BJ (cell line): Measurements from ENCODE around the gene MEIS2. TPM values are rescaled to one million over a fixed set of nuclear protein-coding genes. Genes with fewer than 3 reads are reported as not detected.

Experiments used
- CTCF ChIA-PET: fragments of 350-600 bp; formaldehyde crosslinking; extraction: SDS; loops from one replicate; lab custom pipeline; 2021; ENCODE audit warnings: antibody characterized with exemption, inconsistent platforms; lab: Yijun Ruan, JAX
- POLR2A ChIA-PET: fragments of 300-600 bp; sonication (Branson Sonifier 250); formaldehyde crosslinking; extraction: SDS; loops from one replicate; lab custom pipeline; 2021; ENCODE audit warnings: antibody characterized with exemption; lab: Charles Lee
- DNase-seq: peaks from one replicate; pipeline ENCODE4 v3.0.0-alpha.2; 2011; ENCODE audit warnings: low read depth
- H3K27me3 ChIP-seq: 2 replicates; pipeline ENCODE4 v1.6.0; 2011; ENCODE audit warnings: low read length; ENCODE audit not compliant: control insufficient read depth, insufficient read depth
- H3K36me3 ChIP-seq: 2 replicates; pipeline ENCODE4 v1.5.1; 2011; ENCODE audit warnings: low read length; ENCODE audit not compliant: control insufficient read depth, insufficient read depth
- H3K4me3 ChIP-seq: 2 replicates; pipeline ENCODE4 v1.5.1; 2011; ENCODE audit warnings: low read depth, mild to moderate bottlenecking, control low read depth, low read length
- polyA plus RNA-seq: library from polyadenylated mRNA; depleted of rRNA; stranded (reverse); fragments of >200 nt; gene quantifications from 2 replicates; pipeline ENCODE4 v1.2.3, GENCODE V29; 2011
- TF ChIP-seq, protein P1 (sequence below): IDR thresholded peaks from 2 replicates; pipeline ENCODE4 v1.5.1; 2011; ENCODE audit warnings: low read depth, mild to moderate bottlenecking, control low read depth, inconsistent platforms, low read length, moderate library complexity; ENCODE audit not compliant: insufficient read depth

MEIS2 gene
- polyA plus RNA-seq, 1 experiment: 54.1 TPM

DNA sequence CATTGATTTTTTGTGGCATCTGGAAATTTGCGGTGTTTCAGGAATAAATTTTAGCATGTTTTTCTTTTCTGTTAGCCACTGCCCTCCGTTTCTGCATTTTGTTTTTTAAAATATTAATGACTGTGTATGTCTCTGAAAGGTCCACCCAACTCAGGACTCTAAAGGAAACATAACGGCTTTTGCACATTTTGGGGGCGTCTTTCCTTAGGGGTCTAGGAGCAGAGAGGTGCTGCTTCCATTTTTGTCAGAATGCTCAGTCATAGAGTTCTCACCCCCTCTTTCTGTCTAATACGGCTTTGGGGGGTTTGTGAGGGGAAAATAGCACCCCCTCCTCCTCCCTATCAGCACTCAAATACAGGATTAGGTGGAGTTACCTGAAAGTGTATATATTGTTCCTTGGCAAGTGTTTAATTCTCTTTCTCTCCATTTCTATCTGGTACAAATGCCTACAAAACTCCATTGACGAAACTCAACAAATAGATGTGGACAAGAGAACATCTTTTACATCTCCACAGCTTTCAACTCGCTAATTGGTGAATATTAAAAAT lies 219.4 kb downstream of the MEIS2 start:
- ChIA-PET POLR2A (no interaction called here), CTCF (interaction anchor here (0.9 kb wide), 1 partner anchor 12 kb away, joined by 3 read pairs; no protein-coding TSS in a partner anchor)
- no peaks in the 10 kb centered on the region for H3K36me3 ChIP-seq
- H3K27me3 ChIP-seq: peaks cover 2% of the 10 kb centered on the region
- TF ChIP-seq, protein P1, sequence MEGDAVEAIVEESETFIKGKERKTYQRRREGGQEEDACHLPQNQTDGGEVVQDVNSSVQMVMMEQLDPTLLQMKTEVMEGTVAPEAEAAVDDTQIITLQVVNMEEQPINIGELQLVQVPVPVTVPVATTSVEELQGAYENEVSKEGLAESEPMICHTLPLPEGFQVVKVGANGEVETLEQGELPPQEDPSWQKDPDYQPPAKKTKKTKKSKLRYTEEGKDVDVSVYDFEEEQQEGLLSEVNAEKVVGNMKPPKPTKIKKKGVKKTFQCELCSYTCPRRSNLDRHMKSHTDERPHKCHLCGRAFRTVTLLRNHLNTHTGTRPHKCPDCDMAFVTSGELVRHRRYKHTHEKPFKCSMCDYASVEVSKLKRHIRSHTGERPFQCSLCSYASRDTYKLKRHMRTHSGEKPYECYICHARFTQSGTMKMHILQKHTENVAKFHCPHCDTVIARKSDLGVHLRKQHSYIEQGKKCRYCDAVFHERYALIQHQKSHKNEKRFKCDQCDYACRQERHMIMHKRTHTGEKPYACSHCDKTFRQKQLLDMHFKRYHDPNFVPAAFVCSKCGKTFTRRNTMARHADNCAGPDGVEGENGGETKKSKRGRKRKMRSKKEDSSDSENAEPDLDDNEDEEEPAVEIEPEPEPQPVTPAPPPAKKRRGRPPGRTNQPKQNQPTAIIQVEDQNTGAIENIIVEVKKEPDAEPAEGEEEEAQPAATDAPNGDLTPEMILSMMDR: no peak
- no peak overlapping the region for H3K4me3 ChIP-seq
- no peak for DNase-seq

DNA sequence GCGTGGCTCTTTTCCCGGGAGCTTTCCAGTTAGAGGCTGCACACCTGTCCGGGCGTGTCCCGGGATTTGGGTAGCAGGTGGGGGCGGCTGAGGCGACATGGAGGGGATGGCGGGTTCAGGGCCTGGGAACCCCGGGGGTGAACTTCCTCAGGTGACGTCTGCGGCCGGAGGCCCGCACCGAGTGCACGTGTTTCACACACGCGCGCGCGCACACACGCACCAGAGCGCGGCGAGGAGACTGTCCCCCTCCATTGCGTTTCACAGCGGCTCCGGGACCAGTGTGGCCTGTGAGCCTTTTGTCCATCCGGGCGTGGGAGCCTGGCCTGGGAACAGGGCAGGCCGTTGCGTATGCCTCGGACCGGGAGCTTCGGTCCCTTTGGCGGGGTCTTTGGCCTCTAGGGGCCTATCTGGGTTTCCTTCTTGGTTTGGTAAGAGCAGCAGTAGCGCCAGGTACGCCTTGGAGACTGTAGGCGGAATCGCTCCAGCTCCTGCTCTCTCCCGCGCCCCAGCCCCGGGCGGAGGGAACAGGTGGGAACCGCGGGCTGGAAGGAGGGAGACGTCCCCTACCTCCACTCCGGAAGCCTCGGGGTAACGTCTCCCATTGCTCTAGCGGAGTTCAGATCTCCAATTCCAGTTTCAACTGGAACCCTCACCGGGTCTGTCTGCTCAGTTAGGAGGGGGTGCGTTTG lies 220.0 kb downstream of the MEIS2 start:
- POLR2A ChIA-PET: no interaction called here
- CTCF ChIA-PET: no interaction called here
- no peak for DNase-seq
- H3K36me3 ChIP-seq: no peaks in the 10 kb centered on the region
- TF ChIP-seq, protein P1: no peak
- H3K27me3 ChIP-seq: peaks cover 2% of the 10 kb centered on the region
- no peak overlapping the region for H3K4me3 ChIP-seq

DNA sequence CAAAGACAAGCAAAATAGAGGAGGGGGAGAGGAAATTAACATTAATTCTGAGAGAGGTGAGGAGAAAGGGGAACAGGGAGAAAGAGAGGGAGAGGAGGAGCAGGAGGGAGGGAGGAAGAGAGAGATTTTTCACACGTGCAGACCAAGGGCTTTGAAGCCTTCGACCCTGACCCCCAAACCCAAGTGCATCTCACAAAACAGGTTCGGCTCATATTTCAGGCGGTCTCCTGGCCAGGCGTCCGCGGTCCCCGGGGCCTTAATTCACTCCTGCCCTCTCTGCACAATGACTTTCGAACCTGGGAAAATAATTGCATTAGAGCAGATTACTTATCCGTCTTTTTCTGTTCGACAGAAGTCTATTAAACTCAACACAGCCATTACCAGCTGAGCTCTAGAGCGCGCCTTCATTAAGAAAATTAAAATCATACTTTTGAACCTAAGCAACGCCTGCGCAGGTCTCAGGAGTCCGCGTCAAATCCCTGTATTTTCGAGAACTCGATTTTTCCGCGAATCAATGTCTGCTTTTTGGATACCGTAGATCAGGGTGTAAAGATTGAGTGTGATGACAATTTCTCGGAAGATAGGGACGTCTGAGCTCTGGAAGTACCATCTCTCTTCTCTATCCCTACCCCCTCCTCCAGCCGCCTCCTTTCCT lies 220.7 kb downstream of the MEIS2 start:
- TF ChIP-seq, protein P1: no peak
- CTCF ChIA-PET: interaction anchor here (1.1 kb wide), 1 partner anchor 1013 kb away, joined by 3 read pairs; no protein-coding TSS in a partner anchor
- no peak for DNase-seq

DNA sequence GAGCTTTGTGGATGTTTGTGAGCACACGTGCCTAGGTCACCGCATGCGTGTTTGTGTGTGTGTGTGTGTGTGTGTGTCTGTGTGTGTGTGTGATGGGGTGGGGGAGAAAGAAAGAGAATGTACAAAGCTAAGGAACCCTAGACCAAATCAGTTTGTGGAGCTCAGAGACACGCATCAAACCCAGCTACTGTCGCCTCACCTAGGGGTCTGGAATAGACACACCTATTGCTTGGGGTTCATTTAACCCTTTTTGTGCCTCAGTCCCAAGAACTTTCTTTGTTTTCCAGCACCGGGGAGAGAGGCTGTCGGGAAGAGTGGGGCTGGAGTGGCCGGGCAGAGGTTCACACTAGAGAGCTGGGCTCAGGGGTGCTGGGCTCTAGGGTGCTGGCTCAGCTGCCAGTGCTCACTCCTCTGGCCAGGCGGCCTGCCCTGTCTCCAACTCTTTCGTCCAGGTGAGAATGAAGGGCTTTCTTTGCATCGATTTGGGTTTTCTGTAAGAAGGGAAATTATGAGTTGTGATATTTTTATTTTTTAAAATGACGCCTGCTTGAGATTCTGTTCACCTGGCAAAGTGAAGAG lies 221.6 kb downstream of the MEIS2 start:
- ChIA-PET POLR2A (interaction anchor here (0.9 kb wide), 1 partner anchor 155 kb away, joined by 3 read pairs; no protein-coding TSS in a partner anchor), CTCF (interaction anchor here (0.6 to 1.1 kb wide), 3 partner anchors 9 to 1014 kb away, joined by 3 to 9 read pairs (median 3); no protein-coding TSS in a partner anchor)
- no peaks in the 10 kb centered on the region for H3K36me3 ChIP-seq
- H3K27me3 ChIP-seq: peaks cover 2% of the 10 kb centered on the region
- TF ChIP-seq, protein P1: no peak
- no peak overlapping the region for H3K4me3 ChIP-seq
- DNase-seq: no peak

More for the DNA sequence above, 220.7 kb downstream of the MEIS2 start:
- no peak overlapping the region for H3K4me3 ChIP-seq
- POLR2A ChIA-PET: interaction anchor here (0.9 kb wide), 1 partner anchor 154 kb away, joined by 3 read pairs; no protein-coding TSS in a partner anchor
- H3K27me3 ChIP-seq: peaks cover 2% of the 10 kb centered on the region
- no peaks in the 10 kb centered on the region for H3K36me3 ChIP-seq
